Hepatocyte (in vitro differentiated cells): ENCODE data around the gene APBB3. TPM values are rescaled to one million over a fixed set of nuclear protein-coding genes. Genes with fewer than 3 reads are reported as not detected.

Source experiments
- DNase-seq: peaks from one replicate; pipeline ENCODE4 v3.0.0-alpha.2; 2016; ENCODE audit warnings: low spot score
- H2AFZ ChIP-seq: fragments of 200-600 bp; sonication (generic); 2 replicates; pipeline ENCODE4 v1.6.0; 2016; ENCODE audit warnings: antibody characterized with exemption, mild to moderate bottlenecking
- H3K27ac ChIP-seq: fragments of 200-600 bp; sonication (generic); 2 replicates; pipeline ENCODE4 v1.5.1; 2016; ENCODE audit warnings: mild to moderate bottlenecking
- H3K27me3 ChIP-seq: fragments of 200-600 bp; sonication (generic); 2 replicates; pipeline ENCODE4 v1.6.1; 2016
- H3K36me3 ChIP-seq: fragments of 200-600 bp; sonication (generic); replicated peaks from 2 replicates; pipeline ENCODE4 v1.5.1; 2016; ENCODE audit warnings: low read depth; ENCODE audit not compliant: insufficient read depth
- H3K4me1 ChIP-seq: fragments of 200-600 bp; sonication (generic); 2 replicates; pipeline ENCODE4 v1.5.1; 2016; ENCODE audit warnings: mild to moderate bottlenecking, moderate library complexity; ENCODE audit not compliant: insufficient read depth
- H3K4me2 ChIP-seq: fragments of 200-600 bp; sonication (generic); 2 replicates; pipeline ENCODE4 v1.6.0; 2016
- H3K4me3 ChIP-seq: fragments of 200-600 bp; sonication (generic); 2 replicates; pipeline ENCODE4 v1.5.1; 2016; ENCODE audit warnings: mild to moderate bottlenecking
- H3K79me2 ChIP-seq: fragments of 200-600 bp; sonication (generic); 2 replicates; pipeline ENCODE4 v1.6.0; 2017; ENCODE audit warnings: mild to moderate bottlenecking
- H3K9me2 ChIP-seq: fragments of 200-600 bp; sonication (generic); replicated peaks from 2 replicates; pipeline ENCODE4 v1.6.0; 2017; ENCODE audit warnings: mild to moderate bottlenecking; ENCODE audit not compliant: insufficient read depth
- H3K9me3 ChIP-seq: fragments of 200-600 bp; sonication (generic); 2 replicates; pipeline ENCODE4 v1.5.1; 2016; ENCODE audit warnings: low read depth, mild to moderate bottlenecking
- H4K20me1 ChIP-seq: fragments of 200-600 bp; sonication (generic); 2 replicates; pipeline ENCODE4 v1.6.0; 2016; ENCODE audit warnings: mild to moderate bottlenecking; ENCODE audit not compliant: insufficient read depth, poor library complexity, severe bottlenecking
- EZH2 ChIP-seq: fragments of 200-600 bp; sonication (generic); IDR thresholded peaks from 2 replicates; pipeline ENCODE4 v1.6.1; 2016; ENCODE audit warnings: antibody characterized with exemption, mild to moderate bottlenecking, borderline replicate concordance
- EZH2phosphoT487 ChIP-seq: fragments of 200-600 bp; sonication (generic); IDR thresholded peaks from one replicate; pipeline ENCODE4 v1.6.1; 2018; ENCODE audit warnings: antibody characterized with exemption, mild to moderate bottlenecking, low read depth, moderate library complexity; ENCODE audit not compliant: unreplicated experiment, severe bottlenecking
- WGBS: methylation state at CpG from one replicate; pipeline ENCODE4 v1.1.6; 2016; ENCODE audit warnings: low lambda C conversion rate; ENCODE audit errors: missing lambda C conversion rate; 5-methylcytosine and 5-hydroxymethylcytosine counted together
- polyA plus RNA-seq: library from polyadenylated mRNA; unstranded; fragments of >200 nt; fragmentation: Nextera tagmentation; extraction: Ambion mirVana; gene quantifications from 2 replicates; pipeline ENCODE4 v1.2.1, GENCODE V29; 2016
- total RNA-seq: library from RNA; depleted of rRNA; stranded (reverse); fragments of >200 nt; gene quantifications from 2 replicates; pipeline ENCODE4 v1.2.3, GENCODE V29; 2014
- TF ChIP-seq, protein P1 (sequence below): fragments of 200-600 bp; sonication (generic); IDR thresholded peaks from 2 replicates; pipeline ENCODE4 v1.5.1; 2016; ENCODE audit warnings: antibody characterized with exemption, mild to moderate bottlenecking; ENCODE audit not compliant: poor library complexity

The APBB3 gene
- total and polyA plus RNA-seq, 2 experiments from 2014 or later = 19.5 to 41.5 TPM

GRCh38 chr5:140545606-140546005 is 18.8 kb downstream of the APBB3 start:
- TF ChIP-seq, protein P1, sequence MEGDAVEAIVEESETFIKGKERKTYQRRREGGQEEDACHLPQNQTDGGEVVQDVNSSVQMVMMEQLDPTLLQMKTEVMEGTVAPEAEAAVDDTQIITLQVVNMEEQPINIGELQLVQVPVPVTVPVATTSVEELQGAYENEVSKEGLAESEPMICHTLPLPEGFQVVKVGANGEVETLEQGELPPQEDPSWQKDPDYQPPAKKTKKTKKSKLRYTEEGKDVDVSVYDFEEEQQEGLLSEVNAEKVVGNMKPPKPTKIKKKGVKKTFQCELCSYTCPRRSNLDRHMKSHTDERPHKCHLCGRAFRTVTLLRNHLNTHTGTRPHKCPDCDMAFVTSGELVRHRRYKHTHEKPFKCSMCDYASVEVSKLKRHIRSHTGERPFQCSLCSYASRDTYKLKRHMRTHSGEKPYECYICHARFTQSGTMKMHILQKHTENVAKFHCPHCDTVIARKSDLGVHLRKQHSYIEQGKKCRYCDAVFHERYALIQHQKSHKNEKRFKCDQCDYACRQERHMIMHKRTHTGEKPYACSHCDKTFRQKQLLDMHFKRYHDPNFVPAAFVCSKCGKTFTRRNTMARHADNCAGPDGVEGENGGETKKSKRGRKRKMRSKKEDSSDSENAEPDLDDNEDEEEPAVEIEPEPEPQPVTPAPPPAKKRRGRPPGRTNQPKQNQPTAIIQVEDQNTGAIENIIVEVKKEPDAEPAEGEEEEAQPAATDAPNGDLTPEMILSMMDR = no peak
- no peak for TF ChIP-seq EZH2phosphoT487
- no peak for TF ChIP-seq EZH2
- no peaks in the 10 kb centered on the region for H3K27me3 ChIP-seq
- H3K27ac ChIP-seq = no peak overlapping the region
- H3K36me3 ChIP-seq = no peaks in the 10 kb centered on the region
- H2AFZ ChIP-seq = no peak overlapping the region
- no peaks in the 10 kb centered on the region for H3K9me2 ChIP-seq
- no peak overlapping the region for H3K4me2 ChIP-seq
- no peaks in the 10 kb centered on the region for H4K20me1 ChIP-seq
- H3K4me1 ChIP-seq = peaks cover 23% of the 10 kb centered on the region
- H3K4me3 ChIP-seq = no peak overlapping the region
- H3K9me3 ChIP-seq = no peaks in the 10 kb centered on the region
- WGBS = 96% methylated on average over 10 of the region's 10 CpGs
- DNase-seq = no peak
- no peaks in the 10 kb centered on the region for H3K79me2 ChIP-seq

GRCh38 chr5:140544986-140545385 is 19.4 kb downstream of the APBB3 start:
- no peaks in the 10 kb centered on the region for H3K27me3 ChIP-seq
- no peak overlapping the region for H2AFZ ChIP-seq
- peaks cover 23% of the 10 kb centered on the region for H3K4me1 ChIP-seq
- WGBS = 96% methylated on average over 7 of the region's 7 CpGs
- no peaks in the 10 kb centered on the region for H3K36me3 ChIP-seq
- H3K79me2 ChIP-seq = no peaks in the 10 kb centered on the region
- no peaks in the 10 kb centered on the region for H4K20me1 ChIP-seq
- TF ChIP-seq, protein P1 = no peak
- no peak for TF ChIP-seq EZH2phosphoT487
- TF ChIP-seq EZH2 = no peak
- no peak overlapping the region for H3K27ac ChIP-seq
- no peak overlapping the region for H3K4me2 ChIP-seq
- no peak for DNase-seq
- H3K9me3 ChIP-seq = no peaks in the 10 kb centered on the region
- no peak overlapping the region for H3K4me3 ChIP-seq
- no peaks in the 10 kb centered on the region for H3K9me2 ChIP-seq

- H3K79me2 ChIP-seq = no peaks in the 10 kb centered on the region
- no peak overlapping the region for H2AFZ ChIP-seq
- H3K4me1 ChIP-seq = peaks cover 11% of the 10 kb centered on the region
- H3K4me3 ChIP-seq = no peak overlapping the region
- H4K20me1 ChIP-seq = no peaks in the 10 kb centered on the region
- H3K36me3 ChIP-seq = no peaks in the 10 kb centered on the region
- 76% methylated on average over 5 of the region's 5 CpGs for WGBS
- no peak overlapping the region for H3K4me2 ChIP-seq
- H3K9me3 ChIP-seq = no peaks in the 10 kb centered on the region
- H3K9me2 ChIP-seq = no peaks in the 10 kb centered on the region
- H3K27ac ChIP-seq = peak overlapping the region; percentile 77
- H3K27me3 ChIP-seq = no peaks in the 10 kb centered on the region
- TF ChIP-seq, protein P1 = no peak
- DNase-seq = no peak
Measured at GRCh38 chr5:140542972-140543371, 21.4 kb downstream of the APBB3 start.

- Histone ChIP-seq H3K9me3 (no peaks in the 10 kb centered on the region), H3K4me1 (no peaks in the 10 kb centered on the region), H3K4me3 (no peak overlapping the region), H3K79me2 (no peaks in the 10 kb centered on the region), H4K20me1 (no peaks in the 10 kb centered on the region), H3K9me2 (no peaks in the 10 kb centered on the region), H3K4me2 (no peak overlapping the region), H3K27me3 (no peaks in the 10 kb centered on the region), H3K27ac (no peak overlapping the region), H3K36me3 (no peaks in the 10 kb centered on the region), H2AFZ (no peak overlapping the region)
- DNase-seq = no peak
- TF ChIP-seq EZH2phosphoT487 (no peak), EZH2 (no peak)
- TF ChIP-seq, protein P1 = no peak
- 100% methylated on average over 1 of the region's 1 CpG for WGBS
Measured at GRCh38 chr5:140540227-140540626, 24.2 kb downstream of the APBB3 start.
